Measurements from ENCODE around the gene BMPR1A. TPM values are rescaled to one million over a fixed set of nuclear protein-coding genes. Genes with fewer than 3 reads are reported as not detected.

BMPR1A gene
- total and polyA plus RNA-seq, 2 of the 4 experiments (the other 2 are of a cell fraction), result 15.9 to 93.7 TPM

DNA sequence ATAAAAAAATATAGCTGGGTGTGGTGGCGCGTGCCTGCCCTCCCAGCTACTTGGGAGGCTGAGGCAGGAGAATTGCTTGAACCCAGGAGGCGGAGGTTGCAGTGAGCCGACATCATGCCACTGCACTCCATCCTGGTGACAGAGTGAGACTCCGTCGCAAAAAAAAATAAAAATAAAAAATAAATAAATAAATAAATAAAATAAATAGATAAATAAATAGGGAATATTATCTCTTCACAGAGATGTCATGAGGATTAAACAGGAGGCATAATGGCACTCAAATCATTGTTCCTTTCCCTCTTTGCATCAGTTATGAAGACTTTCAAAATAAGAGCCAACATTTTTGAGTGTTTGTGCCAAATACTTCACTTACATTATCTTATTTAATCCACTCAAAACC lies 32.0 kb upstream of the BMPR1A start:
- dilution Hi-C loops (cut with HindIII; ENCODE audit: low sequenced_read_pairs, unreplicated experiment), result no loop called here
- intact Hi-C loops (cut with micrococcal nuclease), result no loop called here

More for the DNA sequence above, 32.0 kb upstream of the BMPR1A start:
- ATAC-seq (ENCODE audit: low read depth) (no peak), DNase-seq (no peak)
- no CpG with 5 or more reads among the region's 6 CpGs for WGBS, 2 experiments (ENCODE audit: extremely low coverage in 2 of 2, insufficient read length in 1 of 2)
- Histone ChIP-seq H2AK5ac (ENCODE audit: low read depth, low read length) (no peak overlapping the region), H2AK9ac (replicated peaks; ENCODE audit: low read depth, low read length, poor library complexity) (no peak overlapping the region), H3K27ac (ENCODE audit: insufficient read depth, low read length) (no peak overlapping the region), H3K4me1 (ENCODE audit: control insufficient read depth, insufficient read depth, low read length) (no peaks in the 10 kb centered on the region), H4K91ac (ENCODE audit: insufficient read depth, low read depth, low read length) (no peak overlapping the region), H2BK15ac (ENCODE audit: low read depth, low read length) (no peak overlapping the region), H2BK5ac (ENCODE audit: low read depth, low read length, poor library complexity, severe bottlenecking) (no peak overlapping the region), H3K4me3 (ENCODE audit: insufficient read depth, low read depth, low read length) (no peak overlapping the region), H3K14ac (replicated peaks; ENCODE audit: low read depth, low read length) (no peak overlapping the region), H3K4ac (ENCODE audit: low read depth, low read length) (no peak overlapping the region), H3K36me3 (ENCODE audit: control insufficient read depth, insufficient read depth, low read length) (no peaks in the 10 kb centered on the region), H3K9me1 (ENCODE audit: insufficient read depth, low read length) (no peaks in the 10 kb centered on the region), H4K20me1 (ENCODE audit: insufficient read depth, low read length) (no peaks in the 10 kb centered on the region), H3K18ac (ENCODE audit: low read depth, low read length) (no peak overlapping the region), H3K9ac (ENCODE audit: low read depth, low read length) (no peak overlapping the region), H3K27me3 (ENCODE audit: control insufficient read depth, insufficient read depth, low read length) (peaks cover 4% of the 10 kb centered on the region; the same call in 1 of the 2 replicates), H3K4me2 (ENCODE audit: low read depth, low read length) (no peak overlapping the region), H4K8ac (ENCODE audit: low read depth in 2 of 2, low read length in 2 of 2) (no peak overlapping the region), H4K5ac (ENCODE audit: low read depth, low read length) (no peak overlapping the region), H2BK20ac (ENCODE audit: low read depth, low read length) (no peak overlapping the region), H3K79me1 (ENCODE audit: low read depth in 1 of 2, low read length in 2 of 2) (no peaks in the 10 kb centered on the region), H3K56ac (ENCODE audit: extremely low read depth, insufficient read depth, low read length) (no peak overlapping the region), H3K9me3 (ENCODE audit: control insufficient read depth, insufficient read depth, low read length) (no peaks in the 10 kb centered on the region), H2AFZ (replicated peaks; ENCODE audit: low read length, poor library complexity) (no peak overlapping the region), H3K23ac (ENCODE audit: low read depth, low read length) (no peak overlapping the region), H2BK120ac (ENCODE audit: low read depth, low read length) (no peak overlapping the region)
- TF ChIP-seq FOS (IDR thresholded peaks at IDR 0.05; ENCODE audit: low read depth, low read length) (no peak), NFE2L2 (IDR thresholded peaks at IDR 0.05; ENCODE audit: low read depth, low read length) (no peak), RCOR1 (IDR thresholded peaks at IDR 0.05; ENCODE audit: insufficient replicate concordance, low read length) (no peak)
- TF ChIP-seq, protein P1, sequence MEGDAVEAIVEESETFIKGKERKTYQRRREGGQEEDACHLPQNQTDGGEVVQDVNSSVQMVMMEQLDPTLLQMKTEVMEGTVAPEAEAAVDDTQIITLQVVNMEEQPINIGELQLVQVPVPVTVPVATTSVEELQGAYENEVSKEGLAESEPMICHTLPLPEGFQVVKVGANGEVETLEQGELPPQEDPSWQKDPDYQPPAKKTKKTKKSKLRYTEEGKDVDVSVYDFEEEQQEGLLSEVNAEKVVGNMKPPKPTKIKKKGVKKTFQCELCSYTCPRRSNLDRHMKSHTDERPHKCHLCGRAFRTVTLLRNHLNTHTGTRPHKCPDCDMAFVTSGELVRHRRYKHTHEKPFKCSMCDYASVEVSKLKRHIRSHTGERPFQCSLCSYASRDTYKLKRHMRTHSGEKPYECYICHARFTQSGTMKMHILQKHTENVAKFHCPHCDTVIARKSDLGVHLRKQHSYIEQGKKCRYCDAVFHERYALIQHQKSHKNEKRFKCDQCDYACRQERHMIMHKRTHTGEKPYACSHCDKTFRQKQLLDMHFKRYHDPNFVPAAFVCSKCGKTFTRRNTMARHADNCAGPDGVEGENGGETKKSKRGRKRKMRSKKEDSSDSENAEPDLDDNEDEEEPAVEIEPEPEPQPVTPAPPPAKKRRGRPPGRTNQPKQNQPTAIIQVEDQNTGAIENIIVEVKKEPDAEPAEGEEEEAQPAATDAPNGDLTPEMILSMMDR (conservative IDR thresholded peaks at IDR 0.05; ENCODE audit: low read depth, low read length), result no peak
- CTCF ChIA-PET, result no interaction called here
- BruUV-seq (replicated peaks), result no TSS peak
- in situ Hi-C loops (cut with MboI; ENCODE audit: low sequenced_read_pairs), result no loop called here
- POLR2A ChIA-PET (ENCODE audit: unreplicated experiment), result no interaction called here
